Activated CD4-positive, CD25-positive, alpha-beta regulatory T cell (primary cell): ENCODE results near the gene CCNK.

ENCODE experiments used
- DNase-seq, 4 experiments: peaks; one replicate each; lab custom pipeline; 2025; lab: John Stamatoyannopoulos, UW

The CCNK gene

DNA sequence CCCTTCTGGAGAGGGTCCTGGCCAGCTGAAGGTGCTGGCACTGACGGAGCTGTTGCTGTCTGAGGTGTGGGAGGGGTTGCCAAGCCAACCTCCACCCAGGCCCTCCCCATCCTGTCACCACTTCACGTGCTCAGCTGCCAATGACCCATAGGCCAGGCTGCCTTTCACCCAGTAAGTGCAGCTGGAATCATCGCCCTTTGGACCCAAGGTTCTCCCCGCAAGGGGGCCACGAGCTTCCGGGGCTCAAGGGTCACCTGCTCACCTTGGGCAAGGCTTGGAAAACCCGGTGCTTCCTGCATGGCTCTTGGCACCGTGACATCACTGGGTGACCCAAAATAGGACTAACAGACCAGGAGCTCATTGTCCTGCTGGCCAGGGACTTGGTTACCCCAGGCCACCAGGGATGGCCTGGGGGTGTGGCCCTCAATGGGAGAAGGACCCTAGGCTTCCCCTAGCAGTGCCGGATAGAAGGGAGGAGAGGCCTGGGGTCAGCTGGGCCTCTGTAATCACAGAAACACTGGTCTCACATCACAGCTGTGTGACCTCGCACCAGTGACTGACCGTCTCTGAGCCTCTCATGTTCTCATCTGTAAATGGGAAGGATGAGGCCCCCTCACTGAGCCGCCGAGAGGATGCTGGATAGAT, 71.5 kb downstream of the CCNK start:
- no peak for DNase-seq

DNA sequence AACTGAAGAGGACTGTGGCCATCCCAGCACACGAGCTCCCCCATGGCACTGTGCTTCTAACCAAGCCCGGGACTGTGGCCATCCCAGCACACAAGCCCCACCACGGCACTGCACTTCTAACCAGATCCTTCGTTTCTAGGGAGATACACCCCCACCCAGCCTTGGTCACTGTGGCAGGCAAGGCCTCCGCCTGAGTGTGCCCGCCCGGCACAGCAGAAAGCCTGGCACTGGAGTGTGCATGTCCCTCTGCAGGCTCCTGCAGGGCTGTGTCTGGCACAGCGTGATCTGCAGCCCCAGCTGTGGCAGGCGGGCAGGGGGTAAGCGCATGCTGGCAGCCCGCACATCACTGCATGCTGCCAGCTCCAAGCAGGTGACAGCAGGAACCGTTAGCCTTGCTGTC, 73.0 kb downstream of the CCNK start:
- DNase-seq, result no peak

DNA sequence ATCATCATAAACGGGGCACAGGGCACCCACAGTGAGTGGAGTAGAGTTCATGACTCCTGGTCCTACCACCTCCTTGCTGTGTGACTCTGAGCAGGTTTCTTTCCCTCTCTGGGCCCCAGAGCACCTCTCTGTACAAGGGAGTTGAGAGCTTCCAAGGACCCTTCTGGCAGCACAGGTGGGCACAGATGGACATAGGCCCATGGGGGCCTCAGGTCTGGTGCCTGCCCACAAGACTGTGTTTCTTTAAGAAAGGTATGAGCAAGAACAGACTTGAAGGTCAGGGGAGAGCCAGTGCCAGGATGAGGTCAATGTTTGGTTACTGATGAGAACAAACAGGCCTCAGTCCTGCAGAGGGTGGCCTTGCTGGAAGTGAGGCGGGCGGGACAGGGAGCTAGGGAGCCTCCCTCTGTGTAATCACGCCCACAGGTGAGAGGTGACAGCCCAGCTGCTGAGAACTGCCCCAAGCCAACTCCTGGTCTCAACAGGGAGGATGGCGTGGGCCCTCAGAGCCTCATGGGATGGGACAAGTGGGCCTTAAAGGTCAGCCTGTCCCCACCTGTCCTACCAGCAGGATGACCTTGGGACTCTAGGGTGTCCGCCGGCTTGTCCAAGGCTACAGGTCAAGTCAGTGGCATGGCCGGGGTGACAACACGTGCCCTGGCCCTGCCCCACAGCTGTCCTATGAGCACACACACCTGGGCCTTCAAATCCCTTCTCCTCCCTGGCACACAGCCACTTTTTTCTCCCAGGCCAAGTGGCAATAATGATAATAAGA, 73.7 kb downstream of the CCNK start:
- DNase-seq, result no peak

DNA sequence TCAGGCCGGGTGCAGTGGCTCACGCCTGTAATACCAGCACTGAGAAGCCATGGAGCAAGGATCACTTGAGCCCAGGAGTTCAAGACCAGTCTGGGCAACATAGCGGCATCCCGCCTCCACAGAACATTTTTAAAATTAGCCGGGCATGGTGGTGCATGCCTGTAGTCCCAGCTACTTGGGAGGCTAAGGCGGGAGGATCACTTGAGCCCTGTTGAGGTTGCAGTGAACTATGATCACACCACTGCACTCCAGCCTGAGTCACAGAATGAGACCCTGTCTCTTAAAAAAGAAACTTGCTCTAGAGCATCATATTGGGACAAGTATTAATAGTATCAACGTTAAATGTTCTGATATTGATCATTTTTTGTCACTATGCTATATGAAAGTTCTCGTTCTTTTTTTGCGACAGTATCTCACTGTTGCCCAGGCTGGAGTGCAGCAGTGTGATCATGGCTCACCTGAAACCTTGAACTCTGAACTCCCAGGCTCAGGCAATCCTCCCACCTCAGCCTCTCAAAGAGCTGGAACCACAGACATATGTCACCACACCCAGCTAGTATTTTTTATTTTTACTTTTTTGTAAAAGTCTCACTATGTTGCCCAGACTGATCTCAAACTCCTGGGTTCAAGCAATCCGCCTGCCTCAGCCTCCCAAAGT, 75.1 kb downstream of the CCNK start:
- DNase-seq, result no peak

DNA sequence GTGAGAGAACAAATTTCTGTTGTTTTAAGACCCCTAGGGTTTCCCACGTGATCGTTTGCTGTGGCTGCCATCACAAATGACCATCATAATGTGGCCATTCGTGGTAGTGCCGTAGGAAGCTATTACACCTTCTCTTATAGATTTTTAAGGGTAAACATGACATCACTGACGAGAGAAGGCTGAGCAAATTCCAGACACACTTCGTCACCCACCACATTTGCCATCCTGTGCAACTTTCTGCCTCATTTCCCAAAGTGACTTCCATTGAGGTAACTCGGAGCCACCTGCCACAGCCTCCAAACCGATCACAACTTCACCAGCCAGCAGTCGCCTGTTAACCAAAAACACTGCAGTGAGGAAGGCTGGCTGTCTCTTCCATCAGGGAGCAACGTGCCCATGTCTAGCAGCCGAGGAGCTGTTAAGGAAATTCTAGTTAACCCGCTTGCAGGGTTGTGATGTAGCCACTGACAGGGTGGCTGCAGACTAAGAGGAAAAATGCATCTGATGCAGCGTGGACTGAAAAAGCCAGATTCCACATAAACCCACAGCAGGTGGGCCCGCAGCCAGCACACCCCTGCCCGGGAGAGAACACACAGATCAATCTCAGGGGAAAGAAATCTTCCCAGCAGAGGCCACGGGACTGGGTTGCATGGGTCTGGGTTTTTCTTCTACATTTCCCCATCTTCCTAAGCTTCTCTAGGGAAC, 78.2 kb downstream of the CCNK start:
- no peak for DNase-seq

DNA sequence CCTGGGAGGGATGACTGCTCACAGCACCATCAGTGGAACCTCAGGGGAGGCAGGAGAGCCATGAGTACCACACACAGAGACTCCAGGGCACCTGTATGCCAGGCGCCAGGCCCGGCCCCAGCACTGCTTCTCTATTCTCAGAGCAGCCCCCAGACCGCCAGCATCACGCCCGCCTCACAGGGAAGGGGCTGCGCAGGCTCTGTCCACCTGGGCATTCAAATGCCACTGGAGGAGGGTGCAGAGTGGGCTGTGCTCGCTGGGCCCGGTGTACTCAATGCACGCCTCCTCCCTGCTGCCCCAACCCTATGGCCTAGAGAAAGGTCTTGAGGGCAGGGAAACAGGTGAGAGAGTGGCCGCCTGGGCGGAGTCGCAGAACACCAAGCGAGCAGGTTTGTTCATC, 79.2 kb downstream of the CCNK start:
- DNase-seq, result no peak

DNA sequence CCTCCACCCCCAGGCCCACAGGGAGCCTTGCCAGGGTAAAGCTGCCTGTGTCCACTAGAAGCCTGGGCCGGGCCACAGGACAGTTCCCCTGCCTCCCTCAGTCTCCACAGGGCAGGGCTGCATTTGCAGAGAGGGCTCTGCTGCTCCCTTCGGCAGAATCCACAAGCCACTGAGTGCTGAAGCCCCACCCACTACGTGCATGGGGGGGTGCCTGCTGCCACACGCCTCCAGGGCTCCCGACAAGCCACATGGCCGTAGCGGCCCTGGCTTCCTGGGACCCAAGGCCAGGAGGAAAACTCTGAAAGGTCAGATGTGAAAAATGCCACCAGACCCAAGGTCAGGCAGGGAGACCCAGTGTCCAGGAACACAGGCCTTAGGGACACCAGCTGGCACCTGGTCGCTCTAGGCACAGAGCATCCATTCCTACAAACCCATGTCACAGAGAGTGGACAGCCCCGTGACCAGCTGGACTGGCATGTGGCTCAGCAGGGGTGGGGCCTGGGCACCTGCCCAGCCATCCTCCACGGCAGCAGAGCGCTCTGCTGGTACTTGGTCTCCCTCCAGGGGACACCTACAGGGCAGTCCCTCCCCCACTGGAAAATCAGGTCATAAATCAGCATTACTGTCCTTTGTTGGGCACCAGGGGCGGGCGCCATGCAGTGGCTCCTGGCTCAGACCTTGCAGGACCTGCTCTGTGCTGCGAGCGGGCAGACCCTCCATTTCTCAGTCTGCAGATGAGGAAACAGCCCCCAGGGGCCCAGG, 79.9 kb downstream of the CCNK start:
- DNase-seq, result no peak

DNA sequence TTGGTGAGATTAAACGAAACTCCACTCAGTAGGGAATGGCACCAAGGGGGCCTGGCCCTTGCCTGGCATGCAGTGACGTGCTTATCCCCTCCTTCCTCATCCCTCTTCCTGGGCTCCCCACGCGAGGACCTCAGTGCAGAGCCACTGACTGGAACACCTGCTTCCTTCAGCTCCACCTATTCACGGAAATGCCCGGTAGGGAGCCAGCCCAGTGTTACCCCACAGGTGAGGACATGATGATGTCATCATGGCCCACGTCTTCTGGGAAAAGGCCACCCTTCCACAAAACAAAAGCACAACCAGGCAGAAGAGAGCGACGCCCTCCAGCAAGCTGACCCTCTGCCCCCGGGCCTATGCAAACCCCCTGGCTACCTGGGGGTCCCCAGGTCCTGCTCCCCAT, 80.7 kb downstream of the CCNK start:
- no peak for DNase-seq
